ENCODE results near the gene INPP5E.

The INPP5E gene

DNA sequence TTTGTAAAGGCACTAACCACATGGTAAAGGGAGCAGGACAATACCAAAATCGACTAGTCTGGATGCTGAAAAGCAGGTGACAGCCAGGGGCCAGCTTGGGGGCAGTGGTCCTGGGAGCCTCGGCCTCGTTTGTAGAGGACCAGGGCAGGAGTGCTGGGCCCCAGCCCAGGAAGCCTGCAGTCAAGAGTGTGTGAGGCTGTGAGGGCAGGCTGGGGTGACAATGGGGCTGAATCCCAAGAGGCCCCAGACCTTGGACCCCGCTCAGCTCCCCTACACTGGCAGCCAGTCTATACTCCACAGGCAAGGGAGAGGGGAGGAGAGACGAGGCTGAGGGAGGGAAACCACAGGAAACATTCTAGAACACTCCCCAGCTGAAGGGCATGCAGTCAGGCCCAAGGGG lies 2.6 kb upstream of the INPP5E start:
- Histone ChIP-seq H3K4me1 (ENCODE audit: control insufficient read depth, insufficient read depth, low read length) (0 out of 2 replicates have a peak, but pooled peaks cover 2% of the 10 kb centered on the region), H3K27ac (ENCODE audit: extremely low read depth, low read depth, low read length) (no peak overlapping the region), H3K9me3 (ENCODE audit: control insufficient read depth, insufficient read depth, low read depth, low read length) (no peaks in the 10 kb centered on the region), H3K36me3 (ENCODE audit: control insufficient read depth in 2 of 2, insufficient read depth in 1 of 2, low read length in 2 of 2) (peaks cover 11 to 73% of the 10 kb centered on the region in 2 experiments; a peak in 2 of 3 replicates), H3K4me3 (ENCODE audit: low read depth, low read length) (no peak overlapping the region)
- ChIA-PET POLR2A (interaction anchor here (1.7 kb wide), 1 partner anchor 18 kb away, joined by 6 read pairs; no protein-coding TSS in a partner anchor), CTCF (interaction anchor here (0.9 to 3.4 kb wide), 2 partner anchors 16 to 104 kb away, joined by 3 to 9 read pairs; no protein-coding TSS in a partner anchor)
- TF ChIP-seq, protein P1, sequence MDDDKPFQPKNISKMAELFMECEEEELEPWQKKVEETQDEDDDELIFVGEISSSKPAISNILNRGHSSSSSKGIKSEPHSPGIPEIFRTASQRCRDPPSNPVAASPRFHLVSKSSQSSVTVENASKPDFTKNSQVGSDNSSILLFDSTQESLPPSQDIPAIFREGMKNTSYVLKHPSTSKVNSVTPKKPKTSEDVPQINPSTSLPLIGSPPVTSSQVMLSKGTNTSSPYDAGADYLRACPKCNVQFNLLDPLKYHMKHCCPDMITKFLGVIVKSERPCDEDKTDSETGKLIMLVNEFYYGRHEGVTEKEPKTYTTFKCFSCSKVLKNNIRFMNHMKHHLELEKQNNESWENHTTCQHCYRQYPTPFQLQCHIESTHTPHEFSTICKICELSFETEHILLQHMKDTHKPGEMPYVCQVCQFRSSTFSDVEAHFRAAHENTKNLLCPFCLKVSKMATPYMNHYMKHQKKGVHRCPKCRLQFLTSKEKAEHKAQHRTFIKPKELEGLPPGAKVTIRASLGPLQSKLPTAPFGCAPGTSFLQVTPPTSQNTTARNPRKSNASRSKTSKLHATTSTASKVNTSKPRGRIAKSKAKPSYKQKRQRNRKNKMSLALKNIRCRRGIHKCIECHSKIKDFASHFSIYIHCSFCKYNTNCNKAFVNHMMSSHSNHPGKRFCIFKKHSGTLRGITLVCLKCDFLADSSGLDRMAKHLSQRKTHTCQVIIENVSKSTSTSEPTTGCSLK (tag by site-specific recombination; IDR thresholded peaks at IDR 0.05) = no peak
- TF ChIP-seq ZNF785 (tag by site-specific recombination; IDR thresholded peaks at IDR 0.05) = no peak
- TF ChIP-seq OSR2 (tag by site-specific recombination; IDR thresholded peaks at IDR 0.05) = no peak
- TF ChIP-seq OVOL3 (tag by site-specific recombination; IDR thresholded peaks at IDR 0.05) = no peak
- no peak for TF ChIP-seq ZNF404 (tag by site-specific recombination; IDR thresholded peaks at IDR 0.05)
- TF ChIP-seq ZNF48 (tag by site-specific recombination; IDR thresholded peaks at IDR 0.05) = no peak

DNA sequence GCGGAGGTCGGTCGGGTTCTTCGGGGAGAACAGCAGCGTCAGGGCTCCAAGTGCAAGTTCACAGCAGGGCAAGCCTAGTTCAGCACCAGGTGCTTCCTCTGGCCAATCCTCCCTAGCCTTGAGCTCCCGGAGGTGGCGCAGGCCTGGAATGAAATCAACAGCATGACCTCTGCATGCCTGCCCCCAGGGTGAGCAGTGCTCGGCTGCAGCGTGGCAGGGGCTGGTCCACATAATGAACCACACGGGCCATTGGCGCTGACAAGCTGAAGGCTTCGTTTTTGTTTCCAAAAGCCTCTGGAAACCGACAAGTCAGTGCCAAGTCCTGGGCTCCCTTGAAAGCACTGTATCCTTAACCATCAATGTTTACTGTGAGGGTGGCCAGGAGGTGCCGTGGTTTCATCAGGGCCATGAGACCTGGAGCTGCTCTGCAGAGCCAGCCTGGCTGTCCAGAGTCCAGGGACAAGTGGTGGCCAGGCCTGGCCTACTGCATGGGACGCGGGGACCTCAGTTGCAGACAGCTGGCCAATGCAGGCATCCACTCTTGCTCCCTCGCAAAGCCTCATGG lies 2.1 kb upstream of the INPP5E start:
- CTCF ChIA-PET = interaction anchor here (0.6 to 3.4 kb wide), 5 partner anchors 8 to 103 kb away, joined by 3 to 9 read pairs (median 4); no protein-coding TSS in a partner anchor
- H3K4me1 ChIP-seq (ENCODE audit: control insufficient read depth, insufficient read depth, low read length) = 0 out of 2 replicates have a peak, but pooled peaks cover 2% of the 10 kb centered on the region
- H3K36me3 ChIP-seq (ENCODE audit: control insufficient read depth in 2 of 2, insufficient read depth in 1 of 2, low read length in 2 of 2) = peaks cover 11 to 73% of the 10 kb centered on the region in 2 experiments; a peak in 2 of 3 replicates
- H3K9me3 ChIP-seq (ENCODE audit: control insufficient read depth, insufficient read depth, low read depth, low read length) = no peaks in the 10 kb centered on the region
- TF ChIP-seq ZNF548 (tag by site-specific recombination; IDR thresholded peaks at IDR 0.05) = no peak
- no peak for TF ChIP-seq TCF7L2 (IDR thresholded peaks at IDR 0.05; ENCODE audit: borderline replicate concordance, low read depth, low read length)
- no peak for TF ChIP-seq ZNF701 (tag by site-specific recombination; IDR thresholded peaks at IDR 0.05)
- TF ChIP-seq RBAK (tag by site-specific recombination; IDR thresholded peaks at IDR 0.05) = no peak
- TF ChIP-seq ZNF529 (tag by site-specific recombination; IDR thresholded peaks at IDR 0.05; ENCODE audit: insufficient replicate concordance) = no peak
- TF ChIP-seq KLF8 (tag by site-specific recombination; IDR thresholded peaks at IDR 0.05) = no peak
- no peak for TF ChIP-seq ZNF558 (tag by site-specific recombination; IDR thresholded peaks at IDR 0.05)
- TF ChIP-seq ZNF510 (tag by site-specific recombination; IDR thresholded peaks at IDR 0.05; ENCODE audit: insufficient replicate concordance) = no peak
- TF ChIP-seq, protein P2, sequence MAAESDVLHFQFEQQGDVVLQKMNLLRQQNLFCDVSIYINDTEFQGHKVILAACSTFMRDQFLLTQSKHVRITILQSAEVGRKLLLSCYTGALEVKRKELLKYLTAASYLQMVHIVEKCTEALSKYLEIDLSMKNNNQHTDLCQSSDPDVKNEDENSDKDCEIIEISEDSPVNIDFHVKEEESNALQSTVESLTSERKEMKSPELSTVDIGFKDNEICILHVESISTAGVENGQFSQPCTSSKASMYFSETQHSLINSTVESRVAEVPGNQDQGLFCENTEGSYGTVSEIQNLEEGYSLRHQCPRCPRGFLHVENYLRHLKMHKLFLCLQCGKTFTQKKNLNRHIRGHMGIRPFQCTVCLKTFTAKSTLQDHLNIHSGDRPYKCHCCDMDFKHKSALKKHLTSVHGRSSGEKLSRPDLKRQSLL (tag by site-specific recombination; IDR thresholded peaks at IDR 0.05) = no peak
- no peak for TF ChIP-seq ZNF544 (tag by site-specific recombination; IDR thresholded peaks at IDR 0.05)
- TF ChIP-seq, protein P3, sequence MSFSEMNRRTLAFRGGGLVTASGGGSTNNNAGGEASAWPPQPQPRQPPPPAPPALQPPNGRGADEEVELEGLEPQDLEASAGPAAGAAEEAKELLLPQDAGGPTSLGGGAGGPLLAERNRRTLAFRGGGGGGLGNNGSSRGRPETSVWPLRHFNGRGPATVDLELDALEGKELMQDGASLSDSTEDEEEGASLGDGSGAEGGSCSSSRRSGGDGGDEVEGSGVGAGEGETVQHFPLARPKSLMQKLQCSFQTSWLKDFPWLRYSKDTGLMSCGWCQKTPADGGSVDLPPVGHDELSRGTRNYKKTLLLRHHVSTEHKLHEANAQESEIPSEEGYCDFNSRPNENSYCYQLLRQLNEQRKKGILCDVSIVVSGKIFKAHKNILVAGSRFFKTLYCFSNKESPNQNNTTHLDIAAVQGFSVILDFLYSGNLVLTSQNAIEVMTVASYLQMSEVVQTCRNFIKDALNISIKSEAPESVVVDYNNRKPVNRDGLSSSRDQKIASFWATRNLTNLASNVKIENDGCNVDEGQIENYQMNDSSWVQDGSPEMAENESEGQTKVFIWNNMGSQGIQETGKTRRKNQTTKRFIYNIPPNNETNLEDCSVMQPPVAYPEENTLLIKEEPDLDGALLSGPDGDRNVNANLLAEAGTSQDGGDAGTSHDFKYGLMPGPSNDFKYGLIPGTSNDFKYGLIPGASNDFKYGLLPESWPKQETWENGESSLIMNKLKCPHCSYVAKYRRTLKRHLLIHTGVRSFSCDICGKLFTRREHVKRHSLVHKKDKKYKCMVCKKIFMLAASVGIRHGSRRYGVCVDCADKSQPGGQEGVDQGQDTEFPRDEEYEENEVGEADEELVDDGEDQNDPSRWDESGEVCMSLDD (tag by site-specific recombination; IDR thresholded peaks at IDR 0.05) = no peak
- H3K4me3 ChIP-seq (ENCODE audit: low read depth, low read length) = no peak overlapping the region
- H3K27ac ChIP-seq (ENCODE audit: extremely low read depth, low read depth, low read length) = no peak overlapping the region
- POLR2A ChIA-PET = interaction anchor here (1.7 kb wide), 1 partner anchor 17 kb away, joined by 6 read pairs; no protein-coding TSS in a partner anchor

Measured in HEK293 (cell line).